ACHN (cell line): Measurements from ENCODE around the gene GPR132.
A peak's percentile ranks its signal among the peaks of the same experiment; 100 is the strongest.
"Not testable (repeated sequence)": the region's sequence is repeated elsewhere in the genome, so short reads cannot be mapped to it uniquely, and the experiment has no call there.

Experiments
- DNase-seq: peaks from one replicate; pipeline ENCODE4 v3.0.0-alpha.2; 2015
- in situ Hi-C: cut with HindIII; loops from 2 replicates; pipeline ENCODE4 v1.10.0; 2017; ENCODE audit warnings: low sequenced_read_pairs, low pct_ligation_motif_present, low pct_unique_long_range_greater_than_20kb

Gene GPR132

GRCh38 chr14:105030194-105030593, 35.0 kb downstream of the GPR132 start:
- DNase-seq, result no peak
- in situ Hi-C loops, result no loop called here

- DNase-seq, result no peak
- in situ Hi-C loops, result no loop called here
Measured at GRCh38 chr14:105029402-105029801, 35.8 kb downstream of the GPR132 start.

- in situ Hi-C loops, result no loop called here
- DNase-seq, result no peak
Measured at GRCh38 chr14:105028251-105028927, 36.8 kb downstream of the GPR132 start.

GRCh38 chr14:105027718-105028117, 37.5 kb downstream of the GPR132 start:
- in situ Hi-C loops, DNase-seq: not testable (repeated sequence)

- peak; percentile 59 for DNase-seq
- in situ Hi-C loops, result no loop called here
Measured at GRCh38 chr14:105026802-105027563, 38.2 kb downstream of the GPR132 start.

GRCh38 chr14:105026033-105026785, 39.0 kb downstream of the GPR132 start:
- in situ Hi-C loops, result no loop called here
- no peak for DNase-seq

- no peak for DNase-seq
- in situ Hi-C loops, result no loop called here
Measured at GRCh38 chr14:105025429-105025828, 39.8 kb downstream of the GPR132 start.

- DNase-seq, result peak; percentile 88
- in situ Hi-C loops, result no loop called here
Measured at GRCh38 chr14:105023791-105024480, 41.3 kb downstream of the GPR132 start.

- peak; percentile 68 for DNase-seq
- in situ Hi-C loops, result no loop called here
Measured at GRCh38 chr14:105023144-105023543, 42.1 kb downstream of the GPR132 start.

GRCh38 chr14:105022276-105022670, 43.0 kb downstream of the GPR132 start:
- no peak for DNase-seq
- in situ Hi-C loops, result no loop called here

GRCh38 chr14:105021656-105022275, 43.5 kb downstream of the GPR132 start:
- peak; percentile 56 for DNase-seq
- in situ Hi-C loops, result no loop called here

- in situ Hi-C loops, result no loop called here
- peak; percentile 94 for DNase-seq
Measured at GRCh38 chr14:105020815-105021655, 44.2 kb downstream of the GPR132 start, which contains the start of gene CDCA4. CDCA4 (minus strand) TSS chr14:105021083; CDS start chr14:105011929, 9,154 bp downstream.

- DNase-seq, result peak; percentile 25
Measured at GRCh38 chr14:105019861-105020814, 45.1 kb downstream of the GPR132 start.

GRCh38 chr14:105018414-105018813, 46.8 kb downstream of the GPR132 start:
- in situ Hi-C loops, result no loop called here
- no peak for DNase-seq

More at GRCh38 chr14:105019861-105020814, 45.1 kb downstream of the GPR132 start:
- in situ Hi-C loops, result no loop called here

- DNase-seq, result no peak
- in situ Hi-C loops, result no loop called here
Measured at GRCh38 chr14:105015905-105016304, 49.3 kb downstream of the GPR132 start.

- in situ Hi-C loops, result no loop called here
- DNase-seq, result no peak
Measured at GRCh38 chr14:105015242-105015641, 50.0 kb downstream of the GPR132 start.
